Right lobe of liver (tissue), 5 donors: Measurements from ENCODE around the gene PCSK9. TPM values are rescaled to one million over a fixed set of nuclear protein-coding genes. Genes with fewer than 3 reads are reported as not detected.

ENCODE experiments used
- total RNA-seq, 6 experiments: library from RNA; depleted of rRNA in 2 of 6; stranded (reverse); fragments of >200 nt in 2 of 6; fragmentation: NEBNext Ultra II Directional in 3 of 6; extraction: Animal tissue kit (Norgen Biotek cat#: 25700) in 3 of 6; gene quantifications; one replicate each; pipeline versions ENCODE4 v1.1.0 to v1.2.4, GENCODE V29; 2016 to 2023
- donor health status: DM: no; HTN: no; CAD: no.
- donor health status: DM: no; HTN: no; CAD: no.
- donor health status: DM: no; HTN: yes; CAD: no.
- donor health status: DM: no; HTN: yes; CAD: no.

PCSK9 gene
- total RNA-seq, 6 experiments from 2014 or later, result 16.4 to 41.4 (median 31.3) TPM

Other genes with a start within 250 kb of the PCSK9 start
- 1 to 10 TPM; 2.7 to 8.9 (median 4.7) TPM for gene TTC22, start 238.2 kb upstream of the PCSK9 start, total RNA-seq
- 1,000 to 10,000 TPM in 1 of 6 experiments, 100 to 1,000 TPM in 5; 319 to 1,976 (median 596) TPM for gene DHCR24, start 152.4 kb upstream of the PCSK9 start, total RNA-seq
- under 1 TPM in 2 of 6 experiments, not detected in 4; 0.20 to 0.31 TPM for gene TMEM61, start 58.9 kb upstream of the PCSK9 start, total RNA-seq
- not detected for gene BSND, start 40.6 kb upstream of the PCSK9 start, total RNA-seq
- gene USP24, start 175.8 kb downstream of the PCSK9 start, total RNA-seq, result 10 to 100 TPM; 19.9 to 28.0 (median 21.9) TPM